ENCODE results near the gene TRMT6.

DNA sequence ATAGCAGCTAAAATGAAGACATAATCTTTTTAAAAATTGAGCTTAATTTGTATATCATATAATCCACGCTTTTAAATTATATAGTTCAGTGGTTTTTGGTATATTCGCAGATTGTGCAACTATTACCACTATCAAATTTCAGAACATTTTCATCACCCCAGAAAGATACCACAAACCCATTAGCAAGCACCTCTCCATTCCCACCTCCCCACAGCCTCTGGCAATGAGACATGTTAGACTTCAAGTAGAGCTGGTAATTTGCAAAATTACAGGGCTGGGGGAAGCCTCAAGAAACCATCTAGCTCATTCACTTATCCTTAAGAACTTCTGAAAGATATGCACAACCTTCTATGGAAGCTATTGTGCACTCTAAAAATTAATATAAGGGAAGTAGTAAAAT, 37.2 kb downstream of the TRMT6 start:
- TF ChIP-seq TAF1 (IDR thresholded peaks at IDR 0.05; ENCODE audit: borderline replicate concordance, low read depth, low read length) (no peak), POLR2A (IDR thresholded peaks at IDR 0.05; ENCODE audit: low read depth, low read length) (no peak), POLR2AphosphoS5 (IDR thresholded peaks at IDR 0.05; ENCODE audit: low read depth, low read length) (no peak)

Measured in GM12892 (cell line).